HFFc6 (cell line): ENCODE measurements around the gene CPNE7. TPM values are rescaled to one million over a fixed set of nuclear protein-coding genes. Genes with fewer than 3 reads are reported as not detected.

Source experiments
- DNase-seq: peaks from one replicate; pipeline ENCODE4 v3.0.0-alpha.2; 2018
- H3K27ac Mint-ChIP-seq: 2 replicates; pipeline ENCODE4 v1.8.0; 2020; ENCODE audit warnings: mild to moderate bottlenecking, mixed read lengths
- H3K27me3 Mint-ChIP-seq: 2 replicates; pipeline ENCODE4 v1.8.0; 2021; ENCODE audit warnings: mild to moderate bottlenecking, moderate library complexity, mixed read lengths; ENCODE audit not compliant: insufficient read depth
- H3K36me3 Mint-ChIP-seq: 2 replicates; pipeline ENCODE4 v1.8.0; 2021; ENCODE audit warnings: low read depth, mixed read lengths
- H3K4me1 Mint-ChIP-seq: 2 replicates; pipeline ENCODE4 v1.8.0; 2020; ENCODE audit warnings: low read depth, mixed read lengths
- H3K4me3 Mint-ChIP-seq: 2 replicates; pipeline ENCODE4 v1.8.0; 2020; ENCODE audit warnings: mild to moderate bottlenecking, moderate library complexity, mixed read lengths
- H3K9me3 Mint-ChIP-seq: 2 replicates; pipeline ENCODE4 v1.8.0; 2020; ENCODE audit warnings: mild to moderate bottlenecking, mixed read lengths
- CTCF ChIP-seq: fragments of 200-600 bp; sonication (generic); IDR thresholded peaks from 2 replicates; pipeline ENCODE4 v1.5.0; 2021; ENCODE audit warnings: antibody characterized with exemption, mild to moderate bottlenecking
- total RNA-seq, 6 experiments: library from RNA; stranded (reverse); fragmentation: NEBNext Ultra II Directional; extraction: Animal tissue kit (Norgen Biotek cat#: 25700); gene quantifications; 2 replicates in 1 of 6; 3 replicates in 5 of 6; pipeline ENCODE4 v1.2.3, GENCODE V29; 2021

CPNE7 gene
- total RNA-seq, 6 experiments from 2014 or later = 17.6 to 22.2 (median 19.3) TPM

GRCh38 chr16:89645122-89645521 lies 69.6 kb downstream of the CPNE7 start:
- DNase-seq = no peak
- Mint-ChIP-seq H3K4me3 (no peak overlapping the region), H3K27me3 (no peaks in the 10 kb centered on the region; the same call in 1 of the 2 replicates), H3K9me3 (peaks cover 5% of the 10 kb centered on the region), H3K27ac (no peak overlapping the region), H3K4me1 (peaks cover 10% of the 10 kb centered on the region), H3K36me3 (peaks cover 16% of the 10 kb centered on the region)
- TF ChIP-seq CTCF = no peak

- Mint-ChIP-seq H3K4me3 (no peak overlapping the region), H3K4me1 (0 out of 2 replicates have a peak, but pooled peaks cover under 1% of the 10 kb centered on the region), H3K36me3 (peaks cover 23% of the 10 kb centered on the region), H3K27me3 (no peaks in the 10 kb centered on the region; the same call in 1 of the 2 replicates), H3K27ac (no peak overlapping the region), H3K9me3 (peaks cover 5% of the 10 kb centered on the region)
- TF ChIP-seq CTCF = no peak
- DNase-seq = no peak
Observed at GRCh38 chr16:89646270-89646669, 70.7 kb downstream of the CPNE7 start.

Other genes starting within 250 kb of the CPNE7 start
- gene ANKRD11, start 85.2 kb upstream of the CPNE7 start, total RNA-seq = 100 to 1,000 TPM; 110 to 120 (median 116) TPM
- 10 to 100 TPM; 81.5 to 97.0 (median 89.6) TPM for gene SPG7, start 67.4 kb upstream of the CPNE7 start, total RNA-seq
- 1,000 to 10,000 TPM; 1,572 to 1,808 (median 1,628) TPM for gene RPL13, start 15.1 kb upstream of the CPNE7 start, total RNA-seq
- not detected for gene DPEP1, start 37.9 kb downstream of the CPNE7 start, total RNA-seq
- 10 to 100 TPM; 85.6 to 93.1 (median 87.2) TPM for gene CHMP1A, start 82.0 kb downstream of the CPNE7 start, total RNA-seq
- gene SPATA33, start 82.1 kb downstream of the CPNE7 start, total RNA-seq = 10 to 100 TPM in 1 of 6 experiments, 1 to 10 TPM in 5; 6.3 to 10.1 (median 7.8) TPM
- 10 to 100 TPM; 45.5 to 61.7 (median 48.6) TPM for gene CDK10, start 110.9 kb downstream of the CPNE7 start, total RNA-seq
- 1 to 10 TPM; 5.6 to 6.9 (median 5.9) TPM for gene SPATA2L, start 125.9 kb downstream of the CPNE7 start, total RNA-seq
- 10 to 100 TPM; 12.7 to 19.3 (median 16.1) TPM for gene VPS9D1, start 145.1 kb downstream of the CPNE7 start, total RNA-seq
- gene ZNF276, start 145.8 kb downstream of the CPNE7 start, total RNA-seq = 10 to 100 TPM in 3 of 6 experiments, 1 to 10 TPM in 3; 7.8 to 16.7 (median 9.7) TPM
- 10 to 100 TPM; 13.6 to 26.3 (median 21.9) TPM for gene FANCA, start 240.9 kb downstream of the CPNE7 start, total RNA-seq